DOHH2 (cell line): ENCODE measurements around the gene TMEM256.

ENCODE experiments used
- H3F3A ChIP-seq: fragments of 200-600 bp; sonication (generic), shearing (Covaris generic); 2 replicates; pipeline ENCODE4 v1.6.0; 2016; ENCODE audit warnings: antibody characterized with exemption, mild to moderate bottlenecking; ENCODE audit not compliant: control insufficient read depth, insufficient read depth
- H3K27ac ChIP-seq: fragments of 200-600 bp; sonication (generic); 2 replicates; pipeline ENCODE4 v1.5.1; 2014; ENCODE audit warnings: low read depth, mild to moderate bottlenecking, low read length, moderate library complexity
- H3K27me3 ChIP-seq: fragments of 200-600 bp; sonication (generic); 2 replicates; pipeline ENCODE4 v1.6.1; 2014; ENCODE audit warnings: mild to moderate bottlenecking, low read length, mixed read lengths; ENCODE audit not compliant: control insufficient read depth
- H3K36me3 ChIP-seq: fragments of 200-600 bp; sonication (generic); 2 replicates; pipeline ENCODE4 v1.6.1; 2014; ENCODE audit warnings: mild to moderate bottlenecking, low read length, moderate library complexity, mixed read lengths; ENCODE audit not compliant: control insufficient read depth
- H3K4me1 ChIP-seq: fragments of 200-600 bp; sonication (generic); 2 replicates; pipeline ENCODE4 v1.6.1; 2014; ENCODE audit warnings: mild to moderate bottlenecking, low read length, mixed read lengths; ENCODE audit not compliant: control insufficient read depth
- H3K4me2 ChIP-seq: fragments of 200-600 bp; sonication (generic); 2 replicates; pipeline ENCODE4 v1.6.0; 2014; ENCODE audit warnings: mild to moderate bottlenecking, low read length, moderate library complexity
- H3K4me3 ChIP-seq: fragments of 200-600 bp; sonication (generic); 2 replicates; pipeline ENCODE4 v1.5.1; 2014; ENCODE audit warnings: mild to moderate bottlenecking, low read length, mixed read lengths
- H3K79me2 ChIP-seq: fragments of 200-600 bp; sonication (generic); 2 replicates; pipeline ENCODE4 v1.6.1; 2014; ENCODE audit warnings: mild to moderate bottlenecking, low read length, mixed read lengths; ENCODE audit not compliant: control insufficient read depth
- H3K9me2 ChIP-seq: fragments of 200-600 bp; sonication (generic); replicated peaks from 2 replicates; pipeline ENCODE4 v1.6.1; 2014; ENCODE audit warnings: mild to moderate bottlenecking, low read length, mixed read lengths; ENCODE audit not compliant: control insufficient read depth
- H3K9me3 ChIP-seq: fragments of 200-600 bp; sonication (generic); 2 replicates; pipeline ENCODE4 v1.6.1; 2014; ENCODE audit warnings: antibody characterized with exemption, low read length, mixed read lengths; ENCODE audit not compliant: control insufficient read depth, insufficient read depth
- H4K20me1 ChIP-seq: fragments of 200-600 bp; sonication (generic); 2 replicates; pipeline ENCODE4 v1.6.0; 2014; ENCODE audit warnings: low read depth, mild to moderate bottlenecking, antibody characterized with exemption, low read length, moderate library complexity; ENCODE audit not compliant: control insufficient read depth, insufficient read depth
- EZH2phosphoT487 ChIP-seq: fragments of 200-600 bp; sonication (generic); IDR thresholded peaks from 2 replicates; pipeline ENCODE4 v1.6.1; 2017; ENCODE audit warnings: borderline replicate concordance, mild to moderate bottlenecking, antibody characterized with exemption, low read length, moderate library complexity, mixed read lengths
- TF ChIP-seq, protein P1 (sequence below): fragments of 200-600 bp; sonication (generic); IDR thresholded peaks from one replicate; pipeline ENCODE4 v1.5.1; 2014; ENCODE audit warnings: antibody characterized with exemption, mild to moderate bottlenecking, low read depth, low read length; ENCODE audit not compliant: poor library complexity, severe bottlenecking

TMEM256 gene

DNA sequence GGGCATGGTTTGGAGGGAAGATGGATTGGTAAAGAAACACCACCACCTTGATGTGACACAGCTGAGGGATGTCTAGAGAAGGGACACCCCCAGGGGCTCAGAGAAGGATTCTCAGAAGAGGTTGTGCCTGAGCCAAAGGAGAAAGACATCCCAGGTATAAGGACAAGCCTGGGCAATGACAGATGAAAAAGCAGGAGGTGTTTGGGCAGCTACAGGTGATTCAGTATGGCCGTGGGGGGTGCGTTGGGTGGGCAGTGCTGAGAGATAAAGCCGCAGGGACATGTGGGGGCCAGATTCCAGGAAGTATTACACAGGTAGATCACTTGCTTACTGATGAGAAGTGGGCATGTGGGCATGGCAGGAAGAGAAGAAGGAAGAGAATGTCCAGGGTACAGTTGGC is 42.0 kb downstream of the TMEM256 start:
- Histone ChIP-seq H3K9me3 (no peaks in the 10 kb centered on the region), H3K9me2 (no peaks in the 10 kb centered on the region)
- TF ChIP-seq EZH2phosphoT487: no peak
- TF ChIP-seq, protein P1, sequence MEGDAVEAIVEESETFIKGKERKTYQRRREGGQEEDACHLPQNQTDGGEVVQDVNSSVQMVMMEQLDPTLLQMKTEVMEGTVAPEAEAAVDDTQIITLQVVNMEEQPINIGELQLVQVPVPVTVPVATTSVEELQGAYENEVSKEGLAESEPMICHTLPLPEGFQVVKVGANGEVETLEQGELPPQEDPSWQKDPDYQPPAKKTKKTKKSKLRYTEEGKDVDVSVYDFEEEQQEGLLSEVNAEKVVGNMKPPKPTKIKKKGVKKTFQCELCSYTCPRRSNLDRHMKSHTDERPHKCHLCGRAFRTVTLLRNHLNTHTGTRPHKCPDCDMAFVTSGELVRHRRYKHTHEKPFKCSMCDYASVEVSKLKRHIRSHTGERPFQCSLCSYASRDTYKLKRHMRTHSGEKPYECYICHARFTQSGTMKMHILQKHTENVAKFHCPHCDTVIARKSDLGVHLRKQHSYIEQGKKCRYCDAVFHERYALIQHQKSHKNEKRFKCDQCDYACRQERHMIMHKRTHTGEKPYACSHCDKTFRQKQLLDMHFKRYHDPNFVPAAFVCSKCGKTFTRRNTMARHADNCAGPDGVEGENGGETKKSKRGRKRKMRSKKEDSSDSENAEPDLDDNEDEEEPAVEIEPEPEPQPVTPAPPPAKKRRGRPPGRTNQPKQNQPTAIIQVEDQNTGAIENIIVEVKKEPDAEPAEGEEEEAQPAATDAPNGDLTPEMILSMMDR: no peak

DNA sequence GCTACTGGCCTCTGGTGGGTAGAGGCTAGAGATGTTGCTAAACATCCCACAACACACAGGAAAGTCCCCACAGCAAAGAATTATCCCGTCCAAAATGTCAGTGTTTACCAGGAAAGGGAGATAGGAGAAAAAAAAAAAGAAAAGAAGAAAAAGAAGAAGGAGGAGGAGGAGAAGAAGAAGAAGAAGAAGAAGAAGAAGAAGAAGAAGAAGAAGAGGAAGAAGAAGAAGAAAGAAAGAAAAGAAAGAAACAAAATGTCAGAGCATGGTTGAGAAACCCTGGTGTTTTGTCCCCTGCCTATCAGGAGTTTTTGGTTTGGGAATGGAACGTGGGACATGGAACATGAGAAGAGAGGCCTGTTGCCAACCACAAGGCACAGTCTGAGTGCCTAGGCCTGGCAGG is 46.5 kb downstream of the TMEM256 start:
- Histone ChIP-seq H3K4me2 (no peak overlapping the region), H3K9me3 (no peaks in the 10 kb centered on the region), H3K79me2 (no peaks in the 10 kb centered on the region), H3K4me1 (peaks cover 10% of the 10 kb centered on the region), H3K4me3 (no peak overlapping the region), H3F3A (0 out of 2 replicates have a peak, but pooled peaks cover 3% of the 10 kb centered on the region), H3K27me3 (no peaks in the 10 kb centered on the region), H3K27ac (no peak overlapping the region), H3K9me2 (no peaks in the 10 kb centered on the region), H4K20me1 (no peaks in the 10 kb centered on the region), H3K36me3 (no peaks in the 10 kb centered on the region)
- TF ChIP-seq, protein P1: no peak
- TF ChIP-seq EZH2phosphoT487: no peak

More for the DNA sequence above, 42.0 kb downstream of the TMEM256 start:
- no peaks in the 10 kb centered on the region for H3F3A ChIP-seq
- no peak overlapping the region for H3K4me2 ChIP-seq
- no peaks in the 10 kb centered on the region for H3K36me3 ChIP-seq
- H3K4me1 ChIP-seq: no peaks in the 10 kb centered on the region
- no peaks in the 10 kb centered on the region for H4K20me1 ChIP-seq
- no peak overlapping the region for H3K4me3 ChIP-seq
- no peak overlapping the region for H3K27ac ChIP-seq
- no peaks in the 10 kb centered on the region for H3K79me2 ChIP-seq
- no peaks in the 10 kb centered on the region for H3K27me3 ChIP-seq

DNA sequence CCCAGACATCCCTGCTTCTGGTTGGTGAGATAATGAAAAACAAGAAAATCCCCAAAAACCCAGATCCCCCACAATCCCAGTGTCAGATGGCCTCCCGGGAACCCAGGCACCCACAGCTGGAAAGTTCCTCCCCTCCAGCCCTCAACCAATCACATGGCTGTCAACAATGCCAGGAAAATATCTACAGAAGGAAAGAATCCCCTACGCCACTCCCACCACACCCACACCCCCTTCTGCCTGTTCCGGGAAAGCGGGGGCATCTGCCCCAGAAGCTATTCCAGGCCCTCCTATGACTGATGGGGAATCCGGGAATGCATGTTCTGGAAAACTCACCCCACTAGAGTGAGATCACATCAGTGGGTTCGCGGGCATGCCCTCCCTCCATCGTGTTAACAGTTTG is 47.1 kb downstream of the TMEM256 start:
- H3K36me3 ChIP-seq: no peaks in the 10 kb centered on the region
- H3K4me3 ChIP-seq: no peak overlapping the region
- H3K79me2 ChIP-seq: no peaks in the 10 kb centered on the region
- H3K4me1 ChIP-seq: peaks cover 14% of the 10 kb centered on the region
- H3K27ac ChIP-seq: no peak overlapping the region
- no peaks in the 10 kb centered on the region for H4K20me1 ChIP-seq
- no peaks in the 10 kb centered on the region for H3K9me3 ChIP-seq
- H3K4me2 ChIP-seq: no peak overlapping the region
- no peaks in the 10 kb centered on the region for H3K27me3 ChIP-seq
- H3F3A ChIP-seq: 0 out of 2 replicates have a peak, but pooled peaks cover 3% of the 10 kb centered on the region
- H3K9me2 ChIP-seq: no peaks in the 10 kb centered on the region
- no peak for TF ChIP-seq EZH2phosphoT487
- TF ChIP-seq, protein P1: no peak
